Activated T-helper 1 cell treated with Interleukin-2 at 50 U/mL for 16 hours (primary cell): Measurements from ENCODE around the gene ELMO1.

ENCODE experiments used
- DNase-seq: peaks from one replicate; pipeline ENCODE4 v3.0.0-alpha.2; 2020; ENCODE audit warnings: low read depth

The ELMO1 gene

GRCh38 chr7:37431413-37431812 is 17.3 kb downstream of the ELMO1 start:
- DNase-seq = no peak

GRCh38 chr7:37430640-37431039 is 18.0 kb downstream of the ELMO1 start:
- DNase-seq = no peak

GRCh38 chr7:37430171-37430570 is 18.5 kb downstream of the ELMO1 start:
- DNase-seq = no peak

DNA sequence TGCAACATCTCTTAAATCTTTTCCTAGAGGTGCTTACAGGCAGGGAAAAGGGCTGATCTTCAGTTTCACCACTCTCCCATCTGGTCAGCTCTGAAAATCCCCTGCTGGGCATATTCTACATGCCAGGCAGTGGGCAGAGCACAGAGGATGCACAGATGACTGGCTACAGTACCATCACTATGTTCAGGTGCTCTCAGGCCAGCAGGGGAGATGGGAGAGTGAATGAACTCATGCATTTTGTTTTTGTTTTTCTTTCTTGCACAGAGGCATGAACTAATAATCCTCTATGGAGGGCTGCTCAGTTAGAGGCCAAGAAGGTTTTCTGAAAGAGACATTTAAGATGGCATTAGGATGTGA is 19.3 kb downstream of the ELMO1 start:
- DNase-seq = no peak

DNA sequence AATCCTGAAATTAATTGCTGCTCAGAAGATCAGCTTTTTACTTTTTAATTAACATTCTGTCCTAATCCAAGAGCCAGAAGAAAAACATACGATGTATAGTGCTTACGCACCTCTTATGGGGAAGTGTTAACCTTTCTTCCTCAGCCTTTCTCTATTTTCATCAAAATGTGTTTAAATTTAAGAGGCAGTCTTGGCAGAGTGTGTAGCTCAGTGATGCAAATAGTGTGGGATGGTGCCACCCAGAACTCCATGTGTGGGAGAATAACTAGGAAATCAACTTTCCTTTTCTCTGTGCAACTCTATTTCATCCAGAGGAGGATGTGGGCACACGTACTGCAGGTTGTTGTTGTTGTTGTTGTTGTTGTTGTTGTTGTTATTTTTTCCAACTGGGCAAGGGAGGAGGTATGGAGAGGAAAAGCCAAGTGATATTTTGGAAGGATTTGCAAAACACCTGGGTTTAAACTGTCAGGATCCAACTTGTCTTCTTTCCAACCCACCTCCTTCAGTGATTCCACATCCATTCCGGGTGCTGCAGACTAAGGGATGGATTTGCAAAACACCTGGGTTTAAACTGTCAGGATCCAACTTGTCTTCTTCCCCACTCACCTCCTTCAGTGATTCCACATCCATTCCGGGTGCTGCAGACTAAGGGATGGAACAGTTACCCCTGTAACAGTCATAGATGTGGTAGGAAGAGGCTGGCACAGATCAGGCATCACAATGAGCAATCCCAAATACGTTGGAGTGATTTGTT is 19.8 kb downstream of the ELMO1 start:
- DNase-seq = no peak

GRCh38 chr7:37427276-37427940 is 21.3 kb downstream of the ELMO1 start:
- DNase-seq = no peak

- DNase-seq = no peak
Measured at GRCh38 chr7:37425498-37425897, 23.2 kb downstream of the ELMO1 start.

GRCh38 chr7:37424995-37425394 is 23.7 kb downstream of the ELMO1 start:
- DNase-seq = no peak

DNA sequence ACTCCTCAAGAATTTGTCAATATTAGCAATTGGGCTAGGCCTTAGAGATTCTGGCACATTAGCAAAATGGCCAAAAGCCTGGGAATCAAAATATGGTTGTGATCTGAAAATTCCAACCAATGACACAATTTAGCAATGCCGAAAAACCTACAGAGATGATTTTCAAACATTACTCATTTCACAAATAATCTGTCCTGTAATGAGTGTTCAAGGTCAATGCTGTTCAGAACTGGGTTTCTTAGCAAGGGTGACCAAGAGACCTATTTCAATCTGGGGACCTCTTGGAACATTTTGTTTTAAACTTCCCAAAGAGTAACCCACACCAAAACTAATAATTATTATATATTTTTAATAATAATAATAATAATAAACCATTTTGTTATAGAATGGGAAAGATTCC is 24.1 kb downstream of the ELMO1 start:
- DNase-seq = no peak

DNA sequence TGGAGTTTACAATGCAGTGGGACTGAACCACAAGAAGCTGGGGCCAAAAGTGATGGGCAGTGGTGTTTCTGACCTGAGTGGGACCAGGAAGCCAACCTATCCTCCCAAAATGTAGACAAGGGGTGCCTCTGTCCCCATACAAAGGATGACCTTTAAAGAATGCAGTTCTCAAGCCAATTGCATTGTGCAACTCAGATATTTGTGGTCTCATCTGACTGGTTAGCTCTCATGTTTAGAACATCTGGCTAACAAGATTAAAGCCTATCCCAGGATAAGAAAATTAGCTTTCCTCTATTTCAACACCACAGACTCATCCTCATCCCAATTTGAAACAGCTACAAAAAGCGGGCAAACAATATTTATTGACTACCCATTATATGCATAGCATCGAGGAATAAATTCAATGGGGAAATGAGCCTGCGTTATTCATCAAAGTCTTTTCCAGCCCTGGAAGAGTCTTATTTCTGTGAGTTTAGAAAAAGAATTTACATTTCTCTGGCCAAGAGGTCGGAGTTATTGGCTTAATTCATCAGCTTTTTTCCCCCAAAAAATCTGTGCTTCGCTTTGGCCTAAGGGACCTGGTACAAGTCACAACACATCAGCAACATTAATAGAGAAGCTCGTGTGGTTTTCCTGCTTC is 26.7 kb downstream of the ELMO1 start:
- DNase-seq = no peak

- DNase-seq = no peak
Measured at GRCh38 chr7:37420946-37421695, 27.5 kb downstream of the ELMO1 start.

GRCh38 chr7:37419496-37419895 is 29.2 kb downstream of the ELMO1 start:
- no peak for DNase-seq

DNA sequence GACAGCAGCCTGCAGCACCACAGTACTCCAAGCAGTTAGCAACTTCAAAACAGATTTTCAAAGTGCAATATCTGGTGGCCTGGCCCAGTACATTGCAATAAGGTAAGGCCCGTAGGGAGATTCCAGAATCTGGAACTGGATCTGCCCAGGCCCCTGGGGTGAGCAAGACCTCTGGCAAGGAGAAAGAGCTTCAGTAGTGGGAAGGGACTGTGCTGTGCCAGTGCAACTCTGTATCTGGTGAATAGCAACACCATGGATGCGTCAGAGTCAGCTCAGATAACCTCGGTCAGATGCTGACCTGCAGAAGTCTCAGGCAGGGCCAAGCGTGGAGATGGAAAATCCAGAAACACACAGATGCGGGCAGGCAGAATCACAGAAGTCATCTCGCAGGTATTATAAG is 30.3 kb downstream of the ELMO1 start:
- DNase-seq = no peak

DNA sequence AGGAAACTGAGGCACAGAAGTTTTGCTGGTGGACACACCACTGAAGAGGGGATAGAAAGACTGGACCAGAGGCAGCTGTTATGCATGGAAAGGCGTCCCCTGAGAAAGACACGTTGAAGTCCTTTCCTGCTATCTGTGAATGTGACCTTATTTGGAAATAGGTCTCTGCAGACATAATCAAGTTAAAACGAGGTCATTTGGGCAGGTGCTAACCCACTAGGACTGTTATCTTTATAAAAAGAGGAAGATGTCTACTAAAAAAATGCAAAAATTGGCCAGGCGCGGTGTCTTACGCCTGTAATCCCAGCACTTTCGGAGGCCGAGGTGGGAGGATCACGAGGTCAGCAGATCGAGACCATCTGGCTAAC is 31.6 kb downstream of the ELMO1 start:
- DNase-seq = no peak

DNA sequence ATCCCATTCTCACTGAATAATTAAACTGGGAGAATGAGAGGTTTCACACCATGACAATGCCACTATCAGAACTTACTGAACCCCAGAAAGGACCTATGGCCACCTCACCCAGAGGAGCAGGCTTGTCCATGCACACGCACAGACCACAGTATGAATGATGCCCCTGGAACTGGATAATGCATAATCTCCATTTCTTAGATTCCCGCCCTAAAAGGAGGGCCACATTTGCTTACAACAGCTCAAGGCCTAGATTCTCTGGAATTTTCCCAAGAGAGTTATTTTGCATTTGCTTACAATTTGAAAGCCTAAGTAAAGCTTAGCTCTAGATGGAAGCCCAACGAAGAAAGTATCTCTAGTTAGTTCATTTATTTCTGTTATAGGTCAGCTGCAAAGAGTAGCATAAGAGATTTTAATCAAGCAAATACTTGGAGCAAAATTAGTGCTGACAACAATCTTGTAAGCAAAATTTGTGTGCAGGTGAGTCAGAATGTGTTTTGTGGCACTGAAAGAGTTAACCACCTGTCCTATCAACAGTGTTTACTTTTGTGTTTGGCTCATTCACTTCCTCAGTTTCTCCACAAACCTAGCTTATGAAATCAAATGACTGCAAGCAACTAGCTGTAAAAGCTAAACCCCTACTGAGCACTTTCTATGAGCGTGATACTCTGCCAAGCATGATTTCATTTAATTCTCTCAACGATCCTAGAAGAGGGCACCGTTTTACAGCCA is 32.1 kb downstream of the ELMO1 start:
- DNase-seq = no peak

DNA sequence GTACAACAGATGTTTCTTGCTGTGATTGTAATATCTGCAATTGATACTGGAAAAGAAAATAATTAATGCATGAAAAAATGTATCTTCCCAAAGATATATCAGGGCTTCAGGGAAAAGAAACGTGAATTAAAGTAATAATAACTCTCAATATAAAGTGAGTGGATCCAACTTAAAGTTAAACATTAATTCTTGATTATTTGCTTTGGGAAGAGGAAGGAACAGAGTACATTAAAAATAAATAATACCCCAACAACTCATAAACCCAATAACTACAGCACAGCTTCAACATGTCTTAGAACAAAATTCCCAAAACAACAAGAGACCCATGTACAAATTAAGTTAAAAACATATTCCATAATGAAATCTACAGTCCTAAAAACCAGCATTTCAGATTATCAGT is 33.0 kb downstream of the ELMO1 start:
- DNase-seq = no peak

- no peak for DNase-seq
Measured at GRCh38 chr7:37414352-37414983, 34.2 kb downstream of the ELMO1 start.

GRCh38 chr7:37411444-37412034 is 37.1 kb downstream of the ELMO1 start:
- no peak for DNase-seq

DNA sequence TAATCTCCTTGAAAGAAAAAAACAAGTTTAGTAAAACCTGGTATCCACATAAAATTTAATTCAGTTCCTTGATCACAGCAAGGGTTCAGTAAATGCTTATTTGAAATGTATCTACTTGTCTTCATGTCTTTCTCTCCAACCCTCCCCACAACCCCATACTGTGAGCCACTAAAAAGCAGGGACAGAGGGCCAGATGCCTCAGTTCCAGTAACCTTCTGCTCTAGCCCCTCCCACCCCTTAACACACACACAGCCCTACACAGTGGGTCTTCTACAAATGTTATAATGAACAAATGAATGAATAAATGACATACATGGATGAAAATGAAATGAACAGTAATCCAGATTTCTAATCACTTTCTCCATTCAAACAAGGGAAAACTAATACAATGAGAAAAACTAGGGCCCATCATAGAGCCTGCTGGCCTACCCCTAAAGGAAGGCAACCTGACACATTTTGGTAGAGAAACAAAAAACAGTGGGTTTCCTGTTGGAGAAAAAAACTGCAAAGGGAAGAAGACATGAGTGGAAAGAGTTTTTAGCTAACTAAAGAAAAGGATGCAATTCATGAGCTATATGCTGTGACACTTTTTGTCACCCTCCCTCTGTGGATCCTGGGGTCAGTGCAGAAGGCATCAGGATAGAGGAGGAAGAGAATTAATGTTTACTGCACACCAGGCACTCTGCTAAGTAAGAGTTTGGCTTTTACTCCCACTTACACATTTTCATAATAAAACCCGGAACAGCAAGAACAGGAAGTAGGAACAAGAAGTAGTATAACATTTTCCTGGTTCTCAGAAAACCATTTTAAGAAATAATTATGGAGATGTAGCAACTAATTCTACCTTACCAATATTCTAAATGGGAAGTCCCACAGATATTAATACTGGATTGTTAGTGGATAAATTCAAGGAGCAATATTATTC is 38.1 kb downstream of the ELMO1 start:
- DNase-seq = no peak

DNA sequence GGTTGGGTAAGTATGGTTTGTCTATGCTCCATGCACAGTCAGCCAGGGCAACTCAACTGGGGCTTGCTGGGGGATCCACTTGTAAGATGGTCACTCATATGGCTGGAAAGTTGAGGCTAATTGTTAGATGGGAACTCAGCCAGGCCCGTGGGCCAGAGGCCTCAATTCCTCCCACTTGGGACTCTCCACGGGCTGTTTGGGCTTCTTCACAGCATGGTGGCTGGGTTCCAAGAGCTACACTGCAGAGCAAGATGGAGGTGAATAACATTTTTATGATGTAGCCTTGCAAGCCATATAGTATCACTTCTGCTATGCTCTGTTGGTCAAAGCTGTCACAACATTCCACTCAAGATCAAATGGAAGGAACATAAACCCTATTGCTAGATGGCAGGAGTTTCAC is 39.2 kb downstream of the ELMO1 start:
- DNase-seq = no peak
